Gastrocnemius medialis (tissue), 4 donors: ENCODE data around the gene STKLD1. TPM values are rescaled to one million over a fixed set of nuclear protein-coding genes. Genes with fewer than 3 reads are reported as not detected.

Experiments
- ATAC-seq, 2 donors: fragments of 150-250 bp; one replicate each; pipeline ENCODE4 v1.9.1; 2016
- DNase-seq, 2 donors: peaks; one replicate each; pipeline ENCODE4 v3.0.0-alpha.2; 2019
- H3K27ac ChIP-seq, 4 donors: fragments of 200-600 bp; sonication (generic); 1 replicate in 1 of 4; 2 replicates in 3 of 4; pipeline ENCODE4 v1.5.1; 2016 to 2018; ENCODE audit warnings: mild to moderate bottlenecking in 2 of 4, moderate library complexity in 1 of 4
- H3K27me3 ChIP-seq, 3 donors: fragments of 200-600 bp; sonication (generic) in 2 of 3; 1 replicate in 1 of 3; 2 replicates in 2 of 3; pipeline versions ENCODE4 v1.5.1 to v1.6.0; 2016 to 2019; ENCODE audit warnings: mild to moderate bottlenecking in 1 of 3, moderate library complexity in 1 of 3
- H3K36me3 ChIP-seq, 2 donors: fragments of 200-600 bp; sonication (generic) in 1 of 2; one replicate each; pipeline ENCODE4 v1.5.1; 2017 to 2018
- H3K4me1 ChIP-seq, 2 donors: fragments of 200-600 bp; sonication (generic) in 1 of 2; one replicate each; pipeline ENCODE4 v1.5.1; 2016 to 2017; ENCODE audit warnings: mild to moderate bottlenecking in 2 of 2
- H3K4me3 ChIP-seq, 4 donors: fragments of 200-600 bp; sonication (generic) in 3 of 4; 1 replicate in 1 of 4; 2 replicates in 3 of 4; pipeline ENCODE4 v1.5.1; 2016 to 2019; ENCODE audit warnings: mild to moderate bottlenecking in 2 of 4
- H3K9me3 ChIP-seq, 3 donors: fragments of 200-600 bp; sonication (generic) in 2 of 3; 1 replicate in 1 of 3; 2 replicates in 2 of 3; pipeline ENCODE4 v1.5.1; 2016 to 2019
- POLR2A ChIP-seq, 2 donors: fragments of 450-650 bp; IDR thresholded peaks; one replicate each; pipeline ENCODE4 v1.6.1; 2017; ENCODE audit warnings: antibody characterized with exemption in 2 of 2, mild to moderate bottlenecking in 2 of 2, moderate library complexity in 2 of 2
- in situ Hi-C, 4 donors: fragments of 200-750 bp; cut with MboI; loops; one replicate each; pipeline versions ENCODE4 v1.15.0 to v1.8.0; 2017; ENCODE audit warnings: low sequenced_read_pairs in 4 of 4
- intact Hi-C: fragments of 100-400 bp; cut with DNase I; formaldehyde crosslinking; loops from one replicate; pipeline ENCODE4 v1.15.1; 2023; ENCODE audit warnings: low total_unique reads
- total RNA-seq, 4 donors: library from RNA; depleted of rRNA; stranded (reverse); fragments of >200 nt; gene quantifications; one replicate each; pipeline versions ENCODE4 v1.1.0 to v1.2.3, GENCODE V29; 2016
- TF ChIP-seq, protein P1 (sequence below), 5 experiments: fragments of 450-650 bp in 3 of 5; fragments of 200-600 bp in 2 of 5; sonication (generic) in 2 of 5; IDR thresholded peaks in 4 of 5; conservative IDR thresholded peaks in 1 of 5; 1 replicate in 4 of 5; 2 replicates in 1 of 5; pipeline ENCODE4 v1.5.1; 2016 to 2019; ENCODE audit warnings: antibody characterized with exemption in 5 of 5, mild to moderate bottlenecking in 3 of 5, moderate library complexity in 3 of 5

Gene STKLD1
- total RNA-seq, 4 donors from 2014 or later = 0.35 to 1.4 (median 1.1) TPM; not detected in 1

DNA sequence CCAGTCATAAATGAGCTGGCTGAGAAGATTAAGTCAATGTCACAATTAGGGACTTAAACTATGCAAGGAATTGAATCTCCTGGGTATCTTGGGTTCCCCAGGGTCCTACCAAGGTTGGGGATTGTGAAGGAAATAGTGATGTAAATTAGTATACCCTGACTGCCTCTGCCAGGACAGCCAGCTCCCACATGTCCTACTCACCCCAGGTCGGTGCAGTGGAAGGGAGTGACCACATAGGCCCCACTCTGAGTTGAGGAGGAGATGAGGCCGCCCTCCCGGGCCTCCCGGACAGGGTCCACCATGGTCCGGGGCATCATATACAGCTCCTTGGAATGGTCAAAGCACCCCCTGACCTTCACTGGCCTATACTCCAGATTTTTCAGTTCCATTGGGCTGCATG, 22.6 kb upstream of the STKLD1 start:
- H3K27ac ChIP-seq = no peak overlapping the region
- no peak for TF ChIP-seq POLR2A (IDR thresholded peaks at IDR 0.05)
- TF ChIP-seq, protein P1, sequence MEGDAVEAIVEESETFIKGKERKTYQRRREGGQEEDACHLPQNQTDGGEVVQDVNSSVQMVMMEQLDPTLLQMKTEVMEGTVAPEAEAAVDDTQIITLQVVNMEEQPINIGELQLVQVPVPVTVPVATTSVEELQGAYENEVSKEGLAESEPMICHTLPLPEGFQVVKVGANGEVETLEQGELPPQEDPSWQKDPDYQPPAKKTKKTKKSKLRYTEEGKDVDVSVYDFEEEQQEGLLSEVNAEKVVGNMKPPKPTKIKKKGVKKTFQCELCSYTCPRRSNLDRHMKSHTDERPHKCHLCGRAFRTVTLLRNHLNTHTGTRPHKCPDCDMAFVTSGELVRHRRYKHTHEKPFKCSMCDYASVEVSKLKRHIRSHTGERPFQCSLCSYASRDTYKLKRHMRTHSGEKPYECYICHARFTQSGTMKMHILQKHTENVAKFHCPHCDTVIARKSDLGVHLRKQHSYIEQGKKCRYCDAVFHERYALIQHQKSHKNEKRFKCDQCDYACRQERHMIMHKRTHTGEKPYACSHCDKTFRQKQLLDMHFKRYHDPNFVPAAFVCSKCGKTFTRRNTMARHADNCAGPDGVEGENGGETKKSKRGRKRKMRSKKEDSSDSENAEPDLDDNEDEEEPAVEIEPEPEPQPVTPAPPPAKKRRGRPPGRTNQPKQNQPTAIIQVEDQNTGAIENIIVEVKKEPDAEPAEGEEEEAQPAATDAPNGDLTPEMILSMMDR (IDR thresholded peaks at IDR 0.05 in 4 of 5, conservative IDR thresholded peaks at IDR 0.05 in 1 of 5) = no peak
- H3K27me3 ChIP-seq = no peaks in the 10 kb centered on the region
- intact Hi-C loops = no loop called here
- in situ Hi-C loops = no loop called here
- H3K9me3 ChIP-seq = no peaks in the 10 kb centered on the region
- H3K4me1 ChIP-seq = peaks cover 34 to 36% of the 10 kb centered on the region in 2 donors
- no peak overlapping the region for H3K4me3 ChIP-seq
- DNase-seq (no peak), ATAC-seq (no peak)
- H3K36me3 ChIP-seq = peaks cover 0 to 48% of the 10 kb centered on the region in 2 donors

DNA sequence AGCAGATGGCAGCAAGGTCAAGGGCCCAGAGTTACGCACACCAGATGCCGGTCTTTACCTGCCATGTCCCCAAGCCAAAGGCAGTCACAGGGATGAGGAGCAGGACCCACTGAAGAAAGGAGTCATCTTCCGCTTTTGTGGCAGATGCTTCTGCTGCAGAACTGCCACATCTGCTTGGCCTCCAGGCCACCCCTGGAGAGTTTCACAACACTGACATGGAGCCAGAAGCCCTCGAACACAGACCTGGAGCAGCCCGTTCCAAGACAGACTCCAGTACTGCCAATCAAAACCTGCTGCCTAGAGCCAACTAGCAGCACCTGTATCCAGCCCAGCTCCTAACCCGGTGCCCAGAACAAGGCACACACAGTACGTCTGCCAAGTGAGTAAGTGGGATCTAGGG, 21.4 kb upstream of the STKLD1 start:
- peak overlapping the region in 1 of 4 donors; percentile 72 for H3K4me3 ChIP-seq
- no peaks in the 10 kb centered on the region for H3K9me3 ChIP-seq
- ATAC-seq (no peak), DNase-seq (peak in 1 of 2 donors; percentile 46)
- in situ Hi-C loops = no loop called here
- peak overlapping the region in 1 of 4 donors; percentile 84 for H3K27ac ChIP-seq
- peaks cover 0 to 42% of the 10 kb centered on the region in 2 donors for H3K36me3 ChIP-seq
- intact Hi-C loops = no loop called here
- H3K4me1 ChIP-seq = peaks cover 24 to 28% of the 10 kb centered on the region in 2 donors
- H3K27me3 ChIP-seq = no peaks in the 10 kb centered on the region
- TF ChIP-seq, protein P1 (IDR thresholded peaks at IDR 0.05 in 4 of 5, conservative IDR thresholded peaks at IDR 0.05 in 1 of 5) = no peak
- TF ChIP-seq POLR2A (IDR thresholded peaks at IDR 0.05) = no peak

DNA sequence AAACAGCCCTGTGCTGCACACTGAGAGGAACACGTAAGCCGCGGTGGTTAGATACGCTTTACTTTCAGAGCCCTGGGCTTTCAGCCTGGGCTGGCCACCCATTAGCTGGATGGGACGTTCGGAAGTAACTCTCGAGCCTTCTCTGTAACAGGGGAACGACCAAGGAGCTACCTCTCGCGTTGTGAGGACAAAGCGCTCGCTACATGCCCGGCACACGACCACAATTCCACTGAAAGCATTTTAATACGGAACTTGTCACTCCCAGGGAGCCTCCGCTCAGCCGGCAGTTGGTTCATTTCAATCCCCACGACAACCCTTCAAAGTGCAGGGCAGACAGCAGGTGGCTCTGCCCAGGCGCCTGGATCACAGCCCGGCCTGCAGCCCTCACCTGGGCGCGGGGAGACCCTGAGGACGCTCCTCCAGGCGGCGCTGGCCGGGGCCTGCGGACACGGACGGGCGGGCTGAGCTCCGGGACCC, 20.2 kb upstream of the STKLD1 start:
- TF ChIP-seq, protein P1 (IDR thresholded peaks at IDR 0.05 in 4 of 5, conservative IDR thresholded peaks at IDR 0.05 in 1 of 5) = peak in 1 of 5 experiments; percentile 22
- TF ChIP-seq POLR2A (IDR thresholded peaks at IDR 0.05) = no peak
- in situ Hi-C loops = no loop called here
- H3K27me3 ChIP-seq = no peaks in the 10 kb centered on the region
- intact Hi-C loops = loop anchor here (1.0 to 2.0 kb wide), 2 partner anchors 8 to 21 kb away; partner anchors contain the start of genes MED22, RPL7A, STKLD1 and SURF4
- H3K36me3 ChIP-seq = peaks cover 0 to 42% of the 10 kb centered on the region in 2 donors
- no peak for DNase-seq
- no peaks in the 10 kb centered on the region for H3K9me3 ChIP-seq
- peak; percentile 44 to 54 for ATAC-seq
- peak overlapping the region; percentile 72 to 88 (median 76) for H3K4me3 ChIP-seq
- H3K4me1 ChIP-seq = peaks cover 22 to 28% of the 10 kb centered on the region in 2 donors
- peak overlapping the region; percentile 66 to 87 (median 82) for H3K27ac ChIP-seq

DNA sequence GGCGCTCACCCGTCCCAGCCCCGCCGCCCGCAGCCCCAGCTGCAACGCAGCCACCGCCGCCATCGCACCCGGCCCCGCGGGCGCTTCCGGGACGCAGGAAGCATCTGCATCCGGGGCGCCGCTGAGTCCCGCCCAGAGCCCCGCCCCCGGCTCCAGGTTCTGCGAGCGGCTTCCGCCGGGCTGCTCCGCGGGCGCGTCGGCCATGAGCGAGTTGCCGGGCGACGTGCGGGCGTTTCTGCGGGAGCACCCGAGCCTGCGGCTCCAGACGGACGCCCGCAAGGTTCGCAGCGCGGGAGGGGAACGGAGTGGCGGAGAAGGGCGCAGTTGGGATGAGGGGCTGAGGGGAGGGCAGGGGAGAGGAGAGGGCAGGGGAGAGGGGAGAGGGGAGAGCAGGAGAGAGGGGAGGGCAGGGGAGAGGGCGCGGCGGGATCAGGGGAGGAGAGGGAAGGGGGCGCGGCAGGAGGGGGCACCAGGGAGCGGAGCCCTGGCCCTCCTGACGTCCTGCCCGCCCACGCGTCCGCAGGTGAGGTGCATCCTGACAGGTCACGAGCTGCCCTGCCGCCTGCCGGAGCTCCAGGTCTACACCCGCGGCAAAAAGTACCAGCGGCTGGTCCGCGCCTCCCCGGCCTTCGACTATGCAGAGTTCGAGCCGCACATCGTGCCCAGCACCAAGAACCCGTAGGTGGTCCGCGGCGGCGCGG, 19.6 kb upstream of the STKLD1 start, which contains the start of the genes SURF1 and SURF2:
Gene SURF1 (minus strand): TSS at position 97 of the 701 bp plus-strand sequence. CDS start 34 bp downstream, at position 63.
Gene SURF2 (plus strand): TSS at position 160 of the 701 bp plus-strand sequence. CDS start 43 bp downstream, at position 203.
- intact Hi-C loops = loop anchor here (1.0 to 2.0 kb wide), 2 partner anchors 8 to 20 kb away; partner anchors contain the start of genes MED22, RPL7A, STKLD1 and SURF4
- H3K27ac ChIP-seq = peak within 1 kb of the TSS; percentile 66 to 87 (median 82)
- H3K36me3 ChIP-seq = peaks cover 0 to 42% of the 10 kb centered on the region in 2 donors

More for the DNA sequence above, 19.6 kb upstream of the STKLD1 start, which contains the start of the genes SURF1 and SURF2:
- peak; percentile 58 to 67 for TF ChIP-seq POLR2A (IDR thresholded peaks at IDR 0.05)
- TF ChIP-seq, protein P1 (IDR thresholded peaks at IDR 0.05 in 4 of 5, conservative IDR thresholded peaks at IDR 0.05 in 1 of 5) = no peak
- peak within 1 kb of the TSS; percentile 72 to 88 (median 76) for H3K4me3 ChIP-seq
- ATAC-seq (peak; percentile 84 to 85), DNase-seq (peak; percentile 73 to 83)
- H3K27me3 ChIP-seq = no peaks in the 10 kb centered on the region
- no peaks in the 10 kb centered on the region for H3K9me3 ChIP-seq
- in situ Hi-C loops = no loop called here
- peaks cover 22 to 28% of the 10 kb centered on the region in 2 donors for H3K4me1 ChIP-seq
